Measurements from ENCODE around the gene JSRP1. TPM values are rescaled to one million over a fixed set of nuclear protein-coding genes. Genes with fewer than 3 reads are reported as not detected.

Gene JSRP1
- total RNA-seq, 2 experiments from 2014 or later, result 1.5 to 15.9 TPM

DNA sequence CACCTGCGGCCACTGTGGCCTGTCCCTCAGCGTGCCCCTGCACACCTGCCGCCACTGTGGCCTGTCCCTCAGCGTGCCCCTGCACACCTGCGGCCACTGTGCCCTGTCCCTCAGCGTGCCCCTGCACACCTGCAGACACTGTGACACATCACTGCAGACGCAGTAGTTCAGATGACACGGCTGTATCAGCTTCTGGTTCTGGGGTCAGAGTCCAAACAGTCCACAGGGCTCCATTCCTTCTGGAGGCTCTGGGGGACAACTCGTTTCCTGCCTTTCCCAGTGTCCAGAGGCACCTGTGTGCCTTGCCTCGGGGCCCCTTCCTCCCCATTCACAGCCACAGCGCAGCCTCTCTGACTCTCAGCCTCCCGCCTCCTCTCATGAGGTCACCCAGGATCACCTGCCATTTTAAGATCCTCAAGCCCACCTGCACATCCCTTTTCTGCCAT lies 14.1 kb downstream of the JSRP1 start:
- H3K4me3 ChIP-seq (ENCODE audit: low read depth, low read length, poor library complexity, severe bottlenecking), result no peak overlapping the region
- no peak overlapping the region for H3K4me2 ChIP-seq (ENCODE audit: low read length)
- peaks cover 48% of the 10 kb centered on the region for H4K20me1 ChIP-seq (ENCODE audit: insufficient read depth, low read length)
- no peak overlapping the region for H2AFZ ChIP-seq (ENCODE audit: low read length)
- H3K4me1 ChIP-seq (ENCODE audit: insufficient read depth, low read length, poor library complexity, severe bottlenecking), result peaks cover 38% of the 10 kb centered on the region
- BruUV-seq (replicated peaks), result no TSS peak
- no peak for DNase-seq (ENCODE audit: low spot score)
- TF ChIP-seq CTCF (conservative IDR thresholded peaks at IDR 0.05; ENCODE audit: low read length) (no peak), EZH2phosphoT487 (IDR thresholded peaks at IDR 0.05; ENCODE audit: borderline replicate concordance, low read depth, low read length) (no peak)
- H3K27ac ChIP-seq (ENCODE audit: low read depth, low read length, poor library complexity, severe bottlenecking), result no peak overlapping the region
- CTCF ChIA-PET (ENCODE audit: unreplicated experiment), result no interaction called here
- peaks cover 99% of the 10 kb centered on the region for H3K36me3 ChIP-seq (ENCODE audit: insufficient read depth, low read length)
- no peaks in the 10 kb centered on the region for H3K9me3 ChIP-seq (ENCODE audit: low read length)
- peaks cover 65% of the 10 kb centered on the region for H3K79me2 ChIP-seq (ENCODE audit: insufficient read depth, low read depth, low read length)
- H3K9me2 ChIP-seq (ENCODE audit: insufficient read depth, low read length), result no peaks in the 10 kb centered on the region
- POLR2A ChIA-PET, result no interaction called here
- intact Hi-C loops (cut with micrococcal nuclease; ENCODE audit: unreplicated experiment), result no loop called here

- peaks cover 93% of the 10 kb centered on the region for H3K36me3 ChIP-seq (ENCODE audit: insufficient read depth, low read length)
Measured at GRCh38 chr19:2240881-2241760, 15.1 kb downstream of the JSRP1 start.

More at GRCh38 chr19:2240881-2241760, 15.1 kb downstream of the JSRP1 start:
- H2AFZ ChIP-seq (ENCODE audit: low read length), result no peak overlapping the region
- no peaks in the 10 kb centered on the region for H3K9me2 ChIP-seq (ENCODE audit: insufficient read depth, low read length)
- H4K20me1 ChIP-seq (ENCODE audit: insufficient read depth, low read length), result peaks cover 48% of the 10 kb centered on the region
- ChIA-PET CTCF (ENCODE audit: unreplicated experiment) (no interaction called here), POLR2A (no interaction called here)
- H3K4me1 ChIP-seq (ENCODE audit: insufficient read depth, low read length, poor library complexity, severe bottlenecking), result peaks cover 38% of the 10 kb centered on the region
- H3K4me3 ChIP-seq (ENCODE audit: low read depth, low read length, poor library complexity, severe bottlenecking), result peak overlapping the region; percentile 96
- DNase-seq (ENCODE audit: low spot score), result no peak
- peak overlapping the region; percentile 91 for H3K4me2 ChIP-seq (ENCODE audit: low read length)
- peak overlapping the region; percentile 15 for H3K27ac ChIP-seq (ENCODE audit: low read depth, low read length, poor library complexity, severe bottlenecking)
- no peak for TF ChIP-seq CTCF (conservative IDR thresholded peaks at IDR 0.05; ENCODE audit: low read length)
- no peak for TF ChIP-seq EZH2phosphoT487 (IDR thresholded peaks at IDR 0.05; ENCODE audit: borderline replicate concordance, low read depth, low read length)
- intact Hi-C loops (cut with micrococcal nuclease; ENCODE audit: unreplicated experiment), result no loop called here
- no peaks in the 10 kb centered on the region for H3K9me3 ChIP-seq (ENCODE audit: low read length)
- H3K79me2 ChIP-seq (ENCODE audit: insufficient read depth, low read depth, low read length), result peaks cover 69% of the 10 kb centered on the region
- BruUV-seq (replicated peaks), result no TSS peak
